HEK293 (cell line): ENCODE results near the gene TSPAN10.

Experiments
- EGR2 ChIP-seq: fragments of 450-650 bp; formaldehyde crosslinking; IDR thresholded peaks from 2 replicates; pipeline ENCODE4 v1.5.1; 2016; ENCODE audit warnings: low read depth, missing biosample characterization, missing genetic modification characterization
- KLF8 ChIP-seq: fragments of 450-650 bp; formaldehyde crosslinking; IDR thresholded peaks from 2 replicates; pipeline ENCODE4 v1.5.1; 2016; ENCODE audit warnings: missing biosample characterization, missing genetic modification characterization
- WT1 ChIP-seq: fragments of 450-650 bp; formaldehyde crosslinking; IDR thresholded peaks from 2 replicates; pipeline ENCODE4 v1.5.1; 2016; ENCODE audit warnings: missing biosample characterization, missing genetic modification characterization
- YY1 ChIP-seq: fragments of 450-650 bp; formaldehyde crosslinking; IDR thresholded peaks from 2 replicates; pipeline ENCODE4 v1.5.1; 2018; ENCODE audit warnings: missing biosample characterization, missing genetic modification characterization
- YY2 ChIP-seq: fragments of 450-650 bp; formaldehyde crosslinking; IDR thresholded peaks from 2 replicates; pipeline ENCODE4 v1.5.1; 2016; ENCODE audit warnings: missing biosample characterization, missing genetic modification characterization
- ZBTB1 ChIP-seq: fragments of 450-650 bp; formaldehyde crosslinking; IDR thresholded peaks from 2 replicates; pipeline ENCODE4 v1.5.1; 2016; ENCODE audit warnings: missing biosample characterization, missing genetic modification characterization
- ZBTB20 ChIP-seq: fragments of 450-650 bp; formaldehyde crosslinking; IDR thresholded peaks from 2 replicates; pipeline ENCODE4 v1.5.1; 2016; ENCODE audit warnings: missing biosample characterization, missing genetic modification characterization
- ZFP69B ChIP-seq: fragments of 450-650 bp; formaldehyde crosslinking; IDR thresholded peaks from 2 replicates; pipeline ENCODE4 v1.5.1; 2016; ENCODE audit warnings: missing biosample characterization, missing genetic modification characterization
- ZNF114 ChIP-seq: fragments of 450-650 bp; formaldehyde crosslinking; IDR thresholded peaks from 2 replicates; pipeline ENCODE4 v1.5.0; 2017; ENCODE audit warnings: missing biosample characterization, missing genetic modification characterization
- ZNF146 ChIP-seq: fragments of 450-650 bp; formaldehyde crosslinking; IDR thresholded peaks from 2 replicates; pipeline ENCODE4 v1.5.1; 2016; ENCODE audit warnings: missing biosample characterization, missing genetic modification characterization
- ZNF2 ChIP-seq: fragments of 450-650 bp; formaldehyde crosslinking; IDR thresholded peaks from 2 replicates; pipeline ENCODE4 v1.5.1; 2016; ENCODE audit warnings: missing biosample characterization, missing genetic modification characterization
- ZNF350 ChIP-seq: fragments of 450-650 bp; formaldehyde crosslinking; IDR thresholded peaks from 2 replicates; pipeline ENCODE4 v1.5.0; 2017; ENCODE audit warnings: missing biosample characterization, mild to moderate bottlenecking, missing genetic modification characterization
- ZNF530 ChIP-seq: fragments of 450-650 bp; formaldehyde crosslinking; IDR thresholded peaks from 2 replicates; pipeline ENCODE4 v1.5.1; 2016; ENCODE audit warnings: low read depth, missing biosample characterization, missing genetic modification characterization
- ZNF558 ChIP-seq: fragments of 450-650 bp; formaldehyde crosslinking; IDR thresholded peaks from 2 replicates; pipeline ENCODE4 v1.5.1; 2016; ENCODE audit warnings: missing biosample characterization, missing genetic modification characterization
- ZNF624 ChIP-seq: fragments of 450-650 bp; formaldehyde crosslinking; IDR thresholded peaks from 2 replicates; pipeline ENCODE4 v1.5.1; 2017; ENCODE audit warnings: missing biosample characterization, missing genetic modification characterization
- ZNF670 ChIP-seq: fragments of 450-650 bp; formaldehyde crosslinking; IDR thresholded peaks from 2 replicates; pipeline ENCODE4 v1.5.1; 2016; ENCODE audit warnings: missing biosample characterization, missing genetic modification characterization, low read depth
- ZNF830 ChIP-seq: fragments of 450-650 bp; IDR thresholded peaks from 2 replicates; pipeline ENCODE4 v1.5.0; 2018; ENCODE audit warnings: missing biosample characterization, missing genetic modification characterization, low read depth, mild to moderate bottlenecking, moderate library complexity
- ZNF843 ChIP-seq: fragments of 450-650 bp; formaldehyde crosslinking; IDR thresholded peaks from 2 replicates; pipeline ENCODE4 v1.5.1; 2016; ENCODE audit warnings: missing biosample characterization, missing genetic modification characterization
- TF ChIP-seq, protein P1 (sequence below): fragments of 450-650 bp; formaldehyde crosslinking; IDR thresholded peaks from 2 replicates; pipeline ENCODE4 v1.5.1; 2016; ENCODE audit warnings: missing biosample characterization, missing genetic modification characterization
- TF ChIP-seq, protein P2 (sequence below): fragments of 450-650 bp; formaldehyde crosslinking; conservative IDR thresholded peaks from 2 replicates; pipeline ENCODE4 v1.5.1; 2016; ENCODE audit warnings: low read depth, missing biosample characterization, missing genetic modification characterization
- TF ChIP-seq, protein P3 (sequence below): fragments of 450-650 bp; formaldehyde crosslinking; IDR thresholded peaks from 2 replicates; pipeline ENCODE4 v1.5.1; 2017; ENCODE audit warnings: missing biosample characterization, mild to moderate bottlenecking, missing genetic modification characterization, moderate library complexity
- TF ChIP-seq, protein P4 (sequence below): fragments of 450-650 bp; formaldehyde crosslinking; IDR thresholded peaks from 2 replicates; pipeline ENCODE4 v1.5.1; 2016; ENCODE audit warnings: missing biosample characterization, missing genetic modification characterization
- TF ChIP-seq, protein P5 (sequence below): fragments of 450-650 bp; formaldehyde crosslinking; IDR thresholded peaks from 2 replicates; pipeline ENCODE4 v1.5.1; 2016; ENCODE audit warnings: missing biosample characterization, missing genetic modification characterization
- TF ChIP-seq, protein P6 (sequence below): IDR thresholded peaks from 2 replicates; pipeline ENCODE4 v1.6.1; 2011; ENCODE audit warnings: mild to moderate bottlenecking, low read depth, low read length, borderline replicate concordance
- TF ChIP-seq, protein P7 (sequence below): fragments of 450-650 bp; formaldehyde crosslinking; IDR thresholded peaks from 2 replicates; pipeline ENCODE4 v1.5.1; 2017; ENCODE audit warnings: missing biosample characterization, missing genetic modification characterization

The TSPAN10 gene

DNA sequence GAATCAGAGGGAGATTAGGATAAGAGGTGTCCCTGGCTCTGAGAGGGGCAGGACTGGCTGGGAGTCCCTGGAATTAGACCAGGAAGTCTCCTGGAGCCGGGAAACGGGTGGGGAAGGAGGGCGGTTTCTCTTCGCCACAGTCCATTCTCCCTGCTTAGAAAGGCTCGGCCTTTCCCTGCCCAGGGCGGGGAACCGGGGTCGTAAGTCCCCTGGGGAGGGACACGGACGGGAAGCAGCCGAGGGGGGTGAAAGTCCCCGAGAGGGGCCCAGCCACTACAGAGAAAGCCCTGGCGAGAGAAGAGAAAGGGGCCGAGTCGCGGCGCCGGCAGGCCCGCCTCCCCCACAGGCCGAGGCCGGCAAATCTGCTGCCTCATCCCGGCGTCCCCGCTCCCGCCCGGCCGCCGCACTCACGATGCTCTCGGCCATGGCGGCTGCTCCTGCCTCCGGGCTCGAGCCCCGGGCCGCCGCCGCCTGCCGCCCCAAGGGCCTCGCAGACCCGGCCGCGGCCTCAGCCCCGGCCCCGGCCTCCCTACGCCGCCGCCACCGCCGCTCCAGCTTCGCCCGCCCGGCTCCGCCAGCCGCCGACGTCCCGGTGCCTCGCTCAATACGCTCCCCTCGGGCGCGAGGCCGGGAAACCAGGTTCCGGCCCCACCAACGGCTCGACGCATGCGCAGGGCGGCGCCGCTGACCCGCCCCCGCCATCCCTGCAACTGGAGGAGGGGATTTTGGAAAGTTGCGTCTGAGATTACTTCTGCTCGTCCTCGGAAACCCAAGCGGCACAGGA, at the start of gene TSPAN10, which contains the start of gene NPLOC4 (continued):
- TF ChIP-seq, protein P1, sequence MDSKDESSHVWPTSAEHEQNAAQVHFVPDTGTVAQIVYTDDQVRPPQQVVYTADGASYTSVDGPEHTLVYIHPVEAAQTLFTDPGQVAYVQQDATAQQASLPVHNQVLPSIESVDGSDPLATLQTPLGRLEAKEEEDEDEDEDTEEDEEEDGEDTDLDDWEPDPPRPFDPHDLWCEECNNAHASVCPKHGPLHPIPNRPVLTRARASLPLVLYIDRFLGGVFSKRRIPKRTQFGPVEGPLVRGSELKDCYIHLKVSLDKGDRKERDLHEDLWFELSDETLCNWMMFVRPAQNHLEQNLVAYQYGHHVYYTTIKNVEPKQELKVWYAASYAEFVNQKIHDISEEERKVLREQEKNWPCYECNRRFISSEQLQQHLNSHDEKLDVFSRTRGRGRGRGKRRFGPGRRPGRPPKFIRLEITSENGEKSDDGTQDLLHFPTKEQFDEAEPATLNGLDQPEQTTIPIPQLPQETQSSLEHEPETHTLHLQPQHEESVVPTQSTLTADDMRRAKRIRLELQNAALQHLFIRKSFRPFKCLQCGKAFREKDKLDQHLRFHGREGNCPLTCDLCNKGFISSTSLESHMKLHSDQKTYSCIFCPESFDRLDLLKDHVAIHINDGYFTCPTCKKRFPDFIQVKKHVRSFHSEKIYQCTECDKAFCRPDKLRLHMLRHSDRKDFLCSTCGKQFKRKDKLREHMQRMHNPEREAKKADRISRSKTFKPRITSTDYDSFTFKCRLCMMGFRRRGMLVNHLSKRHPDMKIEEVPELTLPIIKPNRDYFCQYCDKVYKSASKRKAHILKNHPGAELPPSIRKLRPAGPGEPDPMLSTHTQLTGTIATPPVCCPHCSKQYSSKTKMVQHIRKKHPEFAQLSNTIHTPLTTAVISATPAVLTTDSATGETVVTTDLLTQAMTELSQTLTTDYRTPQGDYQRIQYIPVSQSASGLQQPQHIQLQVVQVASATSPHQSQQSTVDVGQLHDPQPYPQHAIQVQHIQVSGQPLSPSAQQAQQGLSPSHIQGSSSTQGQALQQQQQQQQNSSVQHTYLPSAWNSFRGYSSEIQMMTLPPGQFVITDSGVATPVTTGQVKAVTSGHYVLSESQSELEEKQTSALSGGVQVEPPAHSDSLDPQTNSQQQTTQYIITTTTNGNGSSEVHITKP: peak; percentile 69
- TF ChIP-seq ZFP69B (peak; percentile 52), ZBTB20 (tag by site-specific recombination) (0 out of 2 replicates have a peak, but pooled peaks have one; percentile 34), ZNF624 (tag by site-specific recombination) (no peak), KLF8 (tag by site-specific recombination) (peak; percentile 77), ZNF530 (tag by site-specific recombination) (no peak), ZBTB1 (tag by site-specific recombination) (no peak), EGR2 (tag by site-specific recombination) (peak; percentile 76), ZNF146 (no peak), ZNF558 (tag by site-specific recombination) (no peak), ZNF350 (tag by site-specific recombination) (no peak), WT1 (tag by site-specific recombination) (no peak), ZNF670 (tag by site-specific recombination) (no peak), ZNF843 (no peak), ZNF830 (tag by site-specific recombination) (no peak), YY1 (peak; percentile 66), ZNF2 (peak; percentile 52; the same call in 1 of the 2 replicates), YY2 (tag by site-specific recombination) (peak; percentile 77), ZNF114 (tag by site-specific recombination) (no peak)
- TF ChIP-seq, protein P2, sequence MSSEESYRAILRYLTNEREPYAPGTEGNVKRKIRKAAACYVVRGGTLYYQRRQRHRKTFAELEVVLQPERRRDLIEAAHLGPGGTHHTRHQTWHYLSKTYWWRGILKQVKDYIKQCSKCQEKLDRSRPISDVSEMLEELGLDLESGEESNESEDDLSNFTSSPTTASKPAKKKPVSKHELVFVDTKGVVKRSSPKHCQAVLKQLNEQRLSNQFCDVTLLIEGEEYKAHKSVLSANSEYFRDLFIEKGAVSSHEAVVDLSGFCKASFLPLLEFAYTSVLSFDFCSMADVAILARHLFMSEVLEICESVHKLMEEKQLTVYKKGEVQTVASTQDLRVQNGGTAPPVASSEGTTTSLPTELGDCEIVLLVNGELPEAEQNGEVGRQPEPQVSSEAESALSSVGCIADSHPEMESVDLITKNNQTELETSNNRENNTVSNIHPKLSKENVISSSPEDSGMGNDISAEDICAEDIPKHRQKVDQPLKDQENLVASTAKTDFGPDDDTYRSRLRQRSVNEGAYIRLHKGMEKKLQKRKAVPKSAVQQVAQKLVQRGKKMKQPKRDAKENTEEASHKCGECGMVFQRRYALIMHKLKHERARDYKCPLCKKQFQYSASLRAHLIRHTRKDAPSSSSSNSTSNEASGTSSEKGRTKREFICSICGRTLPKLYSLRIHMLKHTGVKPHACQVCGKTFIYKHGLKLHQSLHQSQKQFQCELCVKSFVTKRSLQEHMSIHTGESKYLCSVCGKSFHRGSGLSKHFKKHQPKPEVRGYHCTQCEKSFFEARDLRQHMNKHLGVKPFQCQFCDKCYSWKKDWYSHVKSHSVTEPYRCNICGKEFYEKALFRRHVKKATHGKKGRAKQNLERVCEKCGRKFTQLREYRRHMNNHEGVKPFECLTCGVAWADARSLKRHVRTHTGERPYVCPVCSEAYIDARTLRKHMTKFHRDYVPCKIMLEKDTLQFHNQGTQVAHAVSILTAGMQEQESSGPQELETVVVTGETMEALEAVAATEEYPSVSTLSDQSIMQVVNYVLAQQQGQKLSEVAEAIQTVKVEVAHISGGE (tag by site-specific recombination): peak; percentile 99
- TF ChIP-seq, protein P3, sequence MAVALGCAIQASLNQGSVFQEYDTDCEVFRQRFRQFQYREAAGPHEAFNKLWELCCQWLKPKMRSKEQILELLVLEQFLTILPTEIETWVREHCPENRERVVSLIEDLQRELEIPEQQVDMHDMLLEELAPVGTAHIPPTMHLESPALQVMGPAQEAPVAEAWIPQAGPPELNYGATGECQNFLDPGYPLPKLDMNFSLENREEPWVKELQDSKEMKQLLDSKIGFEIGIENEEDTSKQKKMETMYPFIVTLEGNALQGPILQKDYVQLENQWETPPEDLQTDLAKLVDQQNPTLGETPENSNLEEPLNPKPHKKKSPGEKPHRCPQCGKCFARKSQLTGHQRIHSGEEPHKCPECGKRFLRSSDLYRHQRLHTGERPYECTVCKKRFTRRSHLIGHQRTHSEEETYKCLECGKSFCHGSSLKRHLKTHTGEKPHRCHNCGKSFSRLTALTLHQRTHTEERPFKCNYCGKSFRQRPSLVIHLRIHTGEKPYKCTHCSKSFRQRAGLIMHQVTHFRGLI (tag by site-specific recombination): no peak
- TF ChIP-seq, protein P4, sequence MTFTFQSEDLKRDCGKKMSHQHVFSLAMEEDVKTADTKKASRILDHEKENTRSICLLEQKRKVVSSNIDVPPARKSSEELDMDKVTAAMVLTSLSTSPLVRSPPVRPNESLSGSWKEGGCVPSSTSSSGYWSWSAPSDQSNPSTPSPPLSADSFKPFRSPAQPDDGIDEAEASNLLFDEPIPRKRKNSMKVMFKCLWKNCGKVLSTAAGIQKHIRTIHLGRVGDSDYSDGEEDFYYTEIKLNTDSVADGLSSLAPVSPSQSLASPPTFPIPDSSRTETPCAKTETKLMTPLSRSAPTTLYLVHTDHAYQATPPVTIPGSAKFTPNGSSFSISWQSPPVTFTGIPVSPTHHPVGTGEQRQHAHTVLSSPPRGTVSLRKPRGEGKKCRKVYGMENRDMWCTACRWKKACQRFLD: no peak
- TF ChIP-seq, protein P5, sequence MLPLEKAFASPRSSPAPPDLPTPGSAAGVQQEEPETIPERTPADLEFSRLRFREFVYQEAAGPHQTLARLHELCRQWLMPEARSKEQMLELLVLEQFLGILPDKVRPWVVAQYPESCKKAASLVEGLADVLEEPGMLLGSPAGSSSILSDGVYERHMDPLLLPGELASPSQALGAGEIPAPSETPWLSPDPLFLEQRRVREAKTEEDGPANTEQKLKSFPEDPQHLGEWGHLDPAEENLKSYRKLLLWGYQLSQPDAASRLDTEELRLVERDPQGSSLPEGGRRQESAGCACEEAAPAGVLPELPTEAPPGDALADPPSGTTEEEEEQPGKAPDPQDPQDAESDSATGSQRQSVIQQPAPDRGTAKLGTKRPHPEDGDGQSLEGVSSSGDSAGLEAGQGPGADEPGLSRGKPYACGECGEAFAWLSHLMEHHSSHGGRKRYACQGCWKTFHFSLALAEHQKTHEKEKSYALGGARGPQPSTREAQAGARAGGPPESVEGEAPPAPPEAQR: no peak
- TF ChIP-seq, protein P6, sequence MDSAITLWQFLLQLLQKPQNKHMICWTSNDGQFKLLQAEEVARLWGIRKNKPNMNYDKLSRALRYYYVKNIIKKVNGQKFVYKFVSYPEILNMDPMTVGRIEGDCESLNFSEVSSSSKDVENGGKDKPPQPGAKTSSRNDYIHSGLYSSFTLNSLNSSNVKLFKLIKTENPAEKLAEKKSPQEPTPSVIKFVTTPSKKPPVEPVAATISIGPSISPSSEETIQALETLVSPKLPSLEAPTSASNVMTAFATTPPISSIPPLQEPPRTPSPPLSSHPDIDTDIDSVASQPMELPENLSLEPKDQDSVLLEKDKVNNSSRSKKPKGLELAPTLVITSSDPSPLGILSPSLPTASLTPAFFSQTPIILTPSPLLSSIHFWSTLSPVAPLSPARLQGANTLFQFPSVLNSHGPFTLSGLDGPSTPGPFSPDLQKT: no peak
- TF ChIP-seq, protein P7, sequence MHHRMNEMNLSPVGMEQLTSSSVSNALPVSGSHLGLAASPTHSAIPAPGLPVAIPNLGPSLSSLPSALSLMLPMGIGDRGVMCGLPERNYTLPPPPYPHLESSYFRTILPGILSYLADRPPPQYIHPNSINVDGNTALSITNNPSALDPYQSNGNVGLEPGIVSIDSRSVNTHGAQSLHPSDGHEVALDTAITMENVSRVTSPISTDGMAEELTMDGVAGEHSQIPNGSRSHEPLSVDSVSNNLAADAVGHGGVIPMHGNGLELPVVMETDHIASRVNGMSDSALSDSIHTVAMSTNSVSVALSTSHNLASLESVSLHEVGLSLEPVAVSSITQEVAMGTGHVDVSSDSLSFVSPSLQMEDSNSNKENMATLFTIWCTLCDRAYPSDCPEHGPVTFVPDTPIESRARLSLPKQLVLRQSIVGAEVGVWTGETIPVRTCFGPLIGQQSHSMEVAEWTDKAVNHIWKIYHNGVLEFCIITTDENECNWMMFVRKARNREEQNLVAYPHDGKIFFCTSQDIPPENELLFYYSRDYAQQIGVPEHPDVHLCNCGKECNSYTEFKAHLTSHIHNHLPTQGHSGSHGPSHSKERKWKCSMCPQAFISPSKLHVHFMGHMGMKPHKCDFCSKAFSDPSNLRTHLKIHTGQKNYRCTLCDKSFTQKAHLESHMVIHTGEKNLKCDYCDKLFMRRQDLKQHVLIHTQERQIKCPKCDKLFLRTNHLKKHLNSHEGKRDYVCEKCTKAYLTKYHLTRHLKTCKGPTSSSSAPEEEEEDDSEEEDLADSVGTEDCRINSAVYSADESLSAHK: no peak
